Loucy (cell line): ENCODE results near the gene AHNAK2.

Source experiments
- H2AFZ ChIP-seq: fragments of 200-600 bp; sonication (generic); 2 replicates; pipeline ENCODE4 v1.6.0; 2016; ENCODE audit warnings: antibody characterized with exemption, mild to moderate bottlenecking, low read length, moderate library complexity
- H3F3A ChIP-seq: fragments of 200-600 bp; 2 replicates; pipeline ENCODE4 v1.6.0; 2016; ENCODE audit warnings: antibody characterized with exemption, low read depth, mild to moderate bottlenecking
- H3K27me3 ChIP-seq: fragments of 200-600 bp; sonication (generic); 2 replicates; pipeline ENCODE4 v1.6.1; 2014; ENCODE audit warnings: low read length, mild to moderate bottlenecking; ENCODE audit not compliant: insufficient read depth, poor library complexity, severe bottlenecking
- H3K36me3 ChIP-seq: fragments of 200-600 bp; sonication (generic); 2 replicates; pipeline ENCODE4 v1.6.1; 2016; ENCODE audit warnings: low read length; ENCODE audit not compliant: insufficient read depth
- H3K4me1 ChIP-seq: fragments of 200-600 bp; sonication (generic); 2 replicates; pipeline ENCODE4 v1.5.1; 2014; ENCODE audit warnings: low read length, mild to moderate bottlenecking; ENCODE audit not compliant: insufficient read depth, poor library complexity, severe bottlenecking
- H3K4me2 ChIP-seq: fragments of 200-600 bp; sonication (generic); 2 replicates; pipeline ENCODE4 v1.6.0; 2014; ENCODE audit warnings: antibody characterized with exemption, low read length, low read depth, mild to moderate bottlenecking; ENCODE audit not compliant: poor library complexity, severe bottlenecking
- H3K4me3 ChIP-seq: fragments of 200-600 bp; sonication (generic); 2 replicates; pipeline ENCODE4 v1.5.1; 2014; ENCODE audit warnings: low read length, mild to moderate bottlenecking, mixed read lengths; ENCODE audit not compliant: poor library complexity, severe bottlenecking
- H3K79me2 ChIP-seq: fragments of 200-600 bp; sonication (generic); 2 replicates; pipeline ENCODE4 v1.6.1; 2014; ENCODE audit warnings: low read length; ENCODE audit not compliant: insufficient read depth
- H3K9ac ChIP-seq: fragments of 200-600 bp; sonication (generic); 2 replicates; pipeline ENCODE4 v1.6.0; 2014; ENCODE audit warnings: mild to moderate bottlenecking, low read depth, low read length, moderate library complexity; ENCODE audit not compliant: poor library complexity, severe bottlenecking
- H3K9me2 ChIP-seq: fragments of 200-600 bp; sonication (generic); replicated peaks from 2 replicates; pipeline ENCODE4 v1.6.1; 2016; ENCODE audit warnings: low read depth, low read length, mixed read lengths
- H3K9me3 ChIP-seq: fragments of 200-600 bp; sonication (generic); 2 replicates; pipeline ENCODE4 v1.6.1; 2014; ENCODE audit warnings: mild to moderate bottlenecking, antibody characterized with exemption, low read length, low read depth; ENCODE audit not compliant: insufficient read depth
- H4K20me1 ChIP-seq: fragments of 200-600 bp; sonication (generic); 2 replicates; pipeline ENCODE4 v1.6.0; 2014; ENCODE audit warnings: antibody characterized with exemption, low read length, mild to moderate bottlenecking; ENCODE audit not compliant: insufficient read depth, poor library complexity, severe bottlenecking
- EZH2phosphoT487 ChIP-seq: fragments of 200-600 bp; IDR thresholded peaks from 2 replicates; pipeline ENCODE4 v1.6.1; 2018; ENCODE audit warnings: antibody characterized with exemption, mild to moderate bottlenecking, moderate library complexity, borderline replicate concordance
- TF ChIP-seq, protein P1 (sequence below): fragments of 200-600 bp; sonication (generic); conservative IDR thresholded peaks from 2 replicates; pipeline ENCODE4 v1.5.1; 2014; ENCODE audit warnings: mild to moderate bottlenecking, antibody characterized with exemption, low read length

AHNAK2 gene

GRCh38 chr14:105015905-105016304 is 37.7 kb upstream of the AHNAK2 start:
- H3K4me2 ChIP-seq, result peak overlapping the region; percentile 92
- no peaks in the 10 kb centered on the region for H3K9me3 ChIP-seq
- H4K20me1 ChIP-seq, result peaks cover 93% of the 10 kb centered on the region
- peak overlapping the region; percentile 100 for H3K9ac ChIP-seq
- H3K79me2 ChIP-seq, result peaks cover 100% of the 10 kb centered on the region
- H2AFZ ChIP-seq, result no peak overlapping the region
- H3K4me1 ChIP-seq, result peaks cover 51% of the 10 kb centered on the region
- H3K36me3 ChIP-seq, result peaks cover 23% of the 10 kb centered on the region; the same call in 1 of the 2 replicates
- peak overlapping the region; percentile 100 for H3K4me3 ChIP-seq
- TF ChIP-seq EZH2phosphoT487, result no peak
- TF ChIP-seq, protein P1, sequence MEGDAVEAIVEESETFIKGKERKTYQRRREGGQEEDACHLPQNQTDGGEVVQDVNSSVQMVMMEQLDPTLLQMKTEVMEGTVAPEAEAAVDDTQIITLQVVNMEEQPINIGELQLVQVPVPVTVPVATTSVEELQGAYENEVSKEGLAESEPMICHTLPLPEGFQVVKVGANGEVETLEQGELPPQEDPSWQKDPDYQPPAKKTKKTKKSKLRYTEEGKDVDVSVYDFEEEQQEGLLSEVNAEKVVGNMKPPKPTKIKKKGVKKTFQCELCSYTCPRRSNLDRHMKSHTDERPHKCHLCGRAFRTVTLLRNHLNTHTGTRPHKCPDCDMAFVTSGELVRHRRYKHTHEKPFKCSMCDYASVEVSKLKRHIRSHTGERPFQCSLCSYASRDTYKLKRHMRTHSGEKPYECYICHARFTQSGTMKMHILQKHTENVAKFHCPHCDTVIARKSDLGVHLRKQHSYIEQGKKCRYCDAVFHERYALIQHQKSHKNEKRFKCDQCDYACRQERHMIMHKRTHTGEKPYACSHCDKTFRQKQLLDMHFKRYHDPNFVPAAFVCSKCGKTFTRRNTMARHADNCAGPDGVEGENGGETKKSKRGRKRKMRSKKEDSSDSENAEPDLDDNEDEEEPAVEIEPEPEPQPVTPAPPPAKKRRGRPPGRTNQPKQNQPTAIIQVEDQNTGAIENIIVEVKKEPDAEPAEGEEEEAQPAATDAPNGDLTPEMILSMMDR, result no peak
- no peaks in the 10 kb centered on the region for H3K9me2 ChIP-seq
- H3F3A ChIP-seq, result no peaks in the 10 kb centered on the region
- H3K27me3 ChIP-seq, result peaks cover 8% of the 10 kb centered on the region

DNA sequence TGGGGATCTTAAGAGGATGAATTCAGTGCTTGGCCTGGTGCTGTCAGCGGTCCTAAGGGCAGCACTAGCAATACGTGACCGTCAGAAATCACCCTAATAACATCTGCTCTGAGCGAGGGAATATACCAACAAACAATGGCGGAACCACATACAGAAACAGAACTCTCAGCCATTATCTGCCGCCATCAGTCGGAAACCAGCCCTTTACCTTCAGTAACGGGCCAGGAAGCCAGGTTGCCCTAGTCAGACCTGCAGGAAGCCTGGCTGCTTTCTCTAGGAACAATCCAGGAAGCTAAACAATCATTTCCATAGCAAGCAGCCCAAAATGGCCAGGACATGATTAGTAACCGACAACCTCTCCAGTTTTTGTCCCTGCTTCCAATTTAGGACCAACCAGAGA is 37.1 kb upstream of the AHNAK2 start:
- Histone ChIP-seq H3K4me3 (peak overlapping the region; percentile 100), H4K20me1 (peaks cover 96% of the 10 kb centered on the region)

GRCh38 chr14:105014631-105015030 is 36.5 kb upstream of the AHNAK2 start:
- peaks cover 51% of the 10 kb centered on the region for H3K4me1 ChIP-seq
- H3K27me3 ChIP-seq, result no peaks in the 10 kb centered on the region
- peaks cover 100% of the 10 kb centered on the region for H3K79me2 ChIP-seq
- peak overlapping the region; percentile 100 for H3K4me3 ChIP-seq
- peaks cover 36% of the 10 kb centered on the region for H3K36me3 ChIP-seq
- no peaks in the 10 kb centered on the region for H3K9me3 ChIP-seq
- H2AFZ ChIP-seq, result no peak overlapping the region
- H4K20me1 ChIP-seq, result peaks cover 96% of the 10 kb centered on the region
- peak overlapping the region; percentile 100 for H3K9ac ChIP-seq
- H3F3A ChIP-seq, result no peaks in the 10 kb centered on the region
- H3K9me2 ChIP-seq, result no peaks in the 10 kb centered on the region
- TF ChIP-seq, protein P1, result no peak
- no peak for TF ChIP-seq EZH2phosphoT487
- H3K4me2 ChIP-seq, result peak overlapping the region; percentile 92

More for the DNA sequence above, 37.1 kb upstream of the AHNAK2 start:
- H3K36me3 ChIP-seq, result peaks cover 29% of the 10 kb centered on the region
- peaks cover 51% of the 10 kb centered on the region for H3K4me1 ChIP-seq
- no peaks in the 10 kb centered on the region for H3K9me3 ChIP-seq
- H3K4me2 ChIP-seq, result peak overlapping the region; percentile 92
- no peaks in the 10 kb centered on the region for H3K9me2 ChIP-seq
- peaks cover 3% of the 10 kb centered on the region for H3K27me3 ChIP-seq
- H3F3A ChIP-seq, result no peaks in the 10 kb centered on the region
- no peak for TF ChIP-seq EZH2phosphoT487
- TF ChIP-seq, protein P1, result no peak
- H3K79me2 ChIP-seq, result peaks cover 100% of the 10 kb centered on the region
- H2AFZ ChIP-seq, result no peak overlapping the region
- H3K9ac ChIP-seq, result peak overlapping the region; percentile 100
